ENCODE results near the gene DCAF11.

DCAF11 gene

DNA sequence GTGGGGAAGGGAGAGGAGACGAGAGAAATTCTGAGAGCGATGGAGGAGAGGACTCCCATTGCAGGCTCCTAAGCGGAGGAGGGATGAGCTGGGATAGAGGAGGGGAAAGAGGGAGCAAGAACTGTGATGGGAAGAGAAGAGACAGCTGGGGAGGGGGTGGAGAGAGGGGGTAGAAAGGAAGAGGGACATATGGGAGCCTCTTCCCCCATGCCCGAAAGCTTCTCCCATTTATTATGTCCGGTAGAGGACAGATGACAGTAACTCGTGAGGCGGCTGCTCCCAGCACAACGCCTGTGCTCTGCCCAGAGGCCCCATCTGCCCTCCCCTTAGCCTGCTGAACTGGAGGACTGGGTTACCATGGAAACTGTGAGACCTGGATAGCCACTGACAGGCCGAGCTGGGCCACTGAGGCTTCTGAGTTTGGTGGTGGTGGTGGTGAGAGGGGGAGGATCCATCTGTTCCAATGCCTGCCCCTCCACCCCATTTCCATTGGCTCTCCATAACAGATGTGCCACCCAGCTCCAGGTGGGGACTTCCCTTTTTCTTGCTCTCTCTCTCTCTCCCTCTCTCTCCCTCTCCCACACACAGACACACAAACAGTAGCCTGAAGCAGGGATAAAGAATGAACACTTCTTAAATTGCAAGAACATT is 35.0 kb upstream of the DCAF11 start:
- no peak for DNase-seq (ENCODE audit: low read depth, low spot score)

DNA sequence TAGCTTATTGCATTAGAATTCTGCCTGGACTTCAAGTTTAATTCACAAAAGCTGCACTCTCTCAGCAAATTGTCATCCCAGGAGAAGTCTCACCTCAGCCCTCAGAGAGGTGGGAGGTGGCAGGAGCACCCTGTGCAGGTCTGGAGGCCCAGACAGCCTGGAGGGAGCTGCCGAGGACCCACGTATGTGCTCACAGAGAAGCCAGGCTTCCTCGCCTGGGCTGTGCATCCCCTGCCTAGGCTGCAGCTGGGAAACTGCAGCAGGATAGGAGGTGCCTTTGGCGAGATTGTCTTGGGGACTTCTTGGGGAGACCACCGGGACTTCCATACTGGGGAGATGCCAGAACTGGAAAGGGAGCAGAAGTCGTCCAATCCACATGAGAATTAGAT is 34.4 kb upstream of the DCAF11 start:
- no peak for DNase-seq (ENCODE audit: low read depth, low spot score)

DNA sequence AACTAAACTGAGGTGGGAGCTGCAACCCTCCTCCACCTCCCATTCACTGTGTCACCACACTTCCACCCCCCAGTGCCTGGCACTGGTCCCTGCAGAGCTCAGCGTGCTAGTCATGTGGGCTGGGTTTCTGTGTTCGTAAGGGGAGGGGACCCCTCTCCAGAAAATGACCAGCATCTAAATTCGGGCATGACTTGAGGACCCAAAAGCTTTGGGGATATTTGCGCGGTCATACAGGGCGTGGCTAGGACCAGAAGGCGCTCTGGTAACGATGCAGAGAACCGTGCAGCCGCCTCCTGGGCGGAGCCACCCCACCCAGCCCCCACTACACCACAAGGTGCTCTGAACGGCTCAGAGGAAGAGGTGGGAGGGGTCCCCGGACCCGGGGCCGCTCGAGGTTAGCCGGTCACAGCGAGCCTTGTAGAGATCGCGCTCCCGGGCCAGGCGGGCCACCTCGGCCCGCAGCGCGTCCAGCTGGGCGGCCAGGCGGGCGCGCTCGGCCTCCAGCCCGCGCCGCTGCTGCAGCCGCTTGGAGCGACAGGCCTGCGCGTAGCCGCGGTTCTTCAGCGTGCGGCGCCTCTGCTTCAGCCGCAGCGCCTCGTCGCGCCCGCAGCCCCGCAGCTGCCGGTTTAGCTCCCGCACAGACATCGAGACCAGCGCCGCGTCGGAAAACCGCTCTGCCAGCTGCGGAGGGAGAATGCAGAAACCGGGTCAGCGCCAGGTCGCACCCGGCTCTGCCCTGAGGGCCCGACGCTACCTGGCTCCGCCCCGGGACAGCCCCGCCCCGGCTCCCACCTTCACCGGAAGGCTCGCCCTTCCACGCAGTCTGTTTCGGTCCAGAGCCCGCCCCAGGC is 33.5 kb upstream of the DCAF11 start:
- no peak for DNase-seq (ENCODE audit: low read depth, low spot score)

DNA sequence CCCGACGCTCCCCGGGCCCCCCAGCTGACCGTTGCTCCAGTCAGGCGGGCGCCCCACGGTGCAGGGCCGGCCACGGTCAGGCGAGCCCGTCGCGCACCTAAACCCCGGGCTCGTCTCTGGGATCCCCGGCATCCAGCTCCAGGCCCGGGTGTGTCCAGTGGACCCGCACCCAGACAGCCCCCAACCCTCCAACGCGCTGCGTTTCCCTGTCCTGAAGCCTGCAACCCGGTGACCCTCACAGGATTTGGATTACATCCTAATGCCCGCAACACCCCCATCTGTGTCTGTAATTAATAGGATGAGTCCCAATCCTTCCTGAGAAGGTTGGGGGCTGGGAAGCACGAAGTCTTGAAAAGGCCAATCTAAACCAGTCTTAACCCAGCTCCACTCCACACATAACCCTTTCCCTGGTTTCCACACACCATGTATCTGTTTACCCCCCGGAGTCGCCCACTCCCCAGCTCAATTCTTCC is 32.8 kb upstream of the DCAF11 start:
- DNase-seq (ENCODE audit: low read depth, low spot score) = no peak

DNA sequence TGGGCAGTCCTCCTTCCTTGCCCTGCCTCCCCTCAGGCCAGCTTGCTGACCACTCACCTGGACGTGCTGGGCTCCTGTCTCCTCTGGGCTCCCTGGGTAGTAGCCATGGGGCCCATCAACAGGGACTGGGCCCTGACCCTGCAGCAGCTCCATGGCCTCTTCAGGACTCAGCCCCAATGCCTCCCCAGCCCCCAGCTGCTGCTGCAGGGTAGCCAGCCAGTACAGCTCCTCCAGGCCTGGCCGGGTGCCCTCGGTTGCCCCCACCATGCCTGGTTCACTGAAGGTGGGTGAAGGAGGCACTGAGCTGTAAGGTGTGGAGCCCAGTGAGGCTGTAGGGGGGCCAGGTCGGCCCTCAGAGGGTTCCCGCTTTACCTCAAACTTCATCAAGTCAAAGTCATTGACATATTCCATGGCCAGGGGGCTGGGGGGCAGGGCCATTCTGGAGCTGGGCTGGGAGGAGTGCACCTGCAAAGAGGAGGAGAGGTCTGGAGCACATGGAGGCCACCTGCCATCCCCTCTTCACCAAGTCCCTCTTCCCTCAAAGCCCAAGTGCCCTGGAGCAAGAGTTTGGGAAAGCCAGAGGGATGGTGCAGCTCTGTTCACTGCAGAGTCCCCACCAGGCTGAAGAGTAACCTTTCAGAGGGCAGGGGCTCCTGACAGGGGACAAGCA is 32.0 kb upstream of the DCAF11 start:
- no peak for DNase-seq (ENCODE audit: low read depth, low spot score)

DNA sequence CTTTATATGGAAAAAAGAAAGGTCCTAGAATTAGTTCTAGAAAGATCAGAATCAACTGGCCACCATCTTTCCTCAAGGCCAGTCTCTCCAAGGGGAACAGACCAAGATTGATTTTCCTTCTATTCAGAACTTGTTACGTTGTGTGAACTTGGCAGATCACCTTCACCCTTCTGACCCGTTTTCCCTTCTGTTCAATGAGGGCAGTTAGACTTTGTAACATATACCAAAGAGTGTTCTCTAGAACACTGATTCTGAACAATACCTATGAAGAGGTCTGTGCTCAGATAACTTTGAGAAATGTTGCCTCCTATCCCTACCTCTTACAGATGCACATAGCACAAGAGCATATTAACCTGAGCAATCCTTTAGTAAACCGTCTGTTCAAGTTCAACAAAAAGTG is 31.1 kb upstream of the DCAF11 start:
- no peak for DNase-seq (ENCODE audit: low read depth, low spot score)

DNA sequence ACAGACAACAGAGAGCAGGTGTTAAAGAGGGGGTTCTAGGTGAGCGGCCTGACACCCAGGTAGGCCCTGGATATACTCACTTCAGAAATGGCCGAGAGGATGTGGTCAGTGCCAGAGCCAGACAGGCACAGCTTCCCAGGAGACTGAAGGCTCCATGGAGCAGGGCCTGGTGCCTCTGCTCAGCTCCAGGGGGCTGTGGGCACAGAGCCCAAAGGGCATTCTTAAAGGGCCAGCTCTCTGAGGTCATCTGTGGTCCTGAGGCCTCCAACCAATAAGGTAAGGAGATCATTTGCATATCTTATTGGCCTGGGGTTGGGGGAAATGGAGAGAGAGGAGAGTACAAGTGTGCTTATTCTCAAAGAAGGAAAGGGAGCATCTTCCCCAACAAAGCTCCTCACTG is 30.1 kb upstream of the DCAF11 start:
- DNase-seq (ENCODE audit: low read depth, low spot score) = no peak

DNA sequence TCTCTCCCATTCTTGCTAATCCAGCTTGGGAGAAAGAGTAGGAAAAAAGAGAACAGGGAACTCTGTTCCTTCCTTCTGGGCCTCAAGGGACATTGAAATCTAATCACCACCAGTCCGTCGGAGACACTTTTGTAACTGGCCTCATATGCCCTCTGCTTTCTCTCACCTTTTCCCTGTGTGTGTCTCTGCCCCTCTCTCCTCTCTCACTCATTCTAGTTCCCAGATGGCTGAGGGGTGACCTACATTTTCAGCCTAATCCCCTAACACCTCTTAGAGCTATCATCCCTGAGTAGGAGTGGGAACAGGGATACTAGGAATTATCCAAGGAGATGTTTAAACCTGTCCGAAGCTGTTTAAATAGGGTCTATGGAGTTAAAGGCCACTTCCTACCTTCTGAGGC is 29.4 kb upstream of the DCAF11 start:
- DNase-seq (ENCODE audit: low read depth, low spot score) = no peak

DNA sequence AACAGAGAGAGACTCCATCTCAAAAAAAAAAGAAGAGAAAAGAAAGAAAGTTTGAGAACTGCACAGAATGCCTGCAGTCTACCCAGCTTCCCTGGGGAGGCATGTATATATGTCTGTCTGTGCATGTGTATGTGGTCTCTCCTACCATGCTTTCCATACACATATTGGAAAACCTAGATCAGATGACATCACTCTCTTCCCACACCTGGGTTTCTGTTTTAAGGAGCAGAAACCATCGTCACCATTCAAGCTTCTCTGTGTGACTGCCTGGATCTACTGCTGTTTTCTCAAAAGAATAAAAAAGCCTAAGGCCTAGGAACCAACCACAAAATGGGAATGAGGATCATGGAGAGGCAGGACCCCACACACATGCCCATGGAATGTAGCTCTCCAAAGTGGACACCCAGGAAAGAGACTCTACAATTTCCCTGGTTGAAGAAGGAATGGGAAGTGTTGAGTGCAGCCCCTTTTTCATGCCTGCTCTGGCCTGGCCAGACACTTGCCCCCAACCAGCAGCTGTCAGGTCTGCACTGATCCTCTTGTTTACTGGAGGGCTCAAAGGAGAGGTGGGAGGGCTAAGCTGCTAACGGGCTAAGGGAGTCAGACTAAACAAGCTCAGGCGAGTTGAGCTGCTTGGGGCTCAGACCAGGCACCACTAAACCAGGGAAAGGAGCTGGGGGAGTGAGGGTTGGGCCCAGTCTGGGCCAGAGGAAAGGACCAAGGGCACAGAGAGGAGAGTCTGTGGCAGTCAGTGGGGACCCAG is 28.2 kb upstream of the DCAF11 start:
- no peak for DNase-seq (ENCODE audit: low read depth, low spot score)

DNA sequence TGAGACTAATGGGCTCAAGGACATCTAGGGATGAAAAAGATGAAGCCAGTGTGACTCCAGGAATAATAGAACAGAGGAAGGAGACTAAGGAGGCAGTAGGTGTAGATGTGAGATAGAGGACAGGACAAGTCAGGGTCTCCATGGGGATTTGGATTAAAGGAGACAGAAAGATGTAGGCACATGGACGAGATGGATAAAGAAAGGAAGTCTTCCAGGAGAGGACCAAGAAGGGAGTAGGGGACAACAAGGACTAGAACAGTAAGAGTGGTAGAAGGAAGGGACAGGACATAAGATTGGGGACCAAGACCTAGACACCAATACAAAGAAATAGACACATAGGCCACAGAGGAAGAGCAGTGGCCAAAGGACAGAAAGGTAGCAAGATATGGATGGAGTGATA is 27.6 kb upstream of the DCAF11 start:
- no peak for DNase-seq (ENCODE audit: low read depth, low spot score)

DNA sequence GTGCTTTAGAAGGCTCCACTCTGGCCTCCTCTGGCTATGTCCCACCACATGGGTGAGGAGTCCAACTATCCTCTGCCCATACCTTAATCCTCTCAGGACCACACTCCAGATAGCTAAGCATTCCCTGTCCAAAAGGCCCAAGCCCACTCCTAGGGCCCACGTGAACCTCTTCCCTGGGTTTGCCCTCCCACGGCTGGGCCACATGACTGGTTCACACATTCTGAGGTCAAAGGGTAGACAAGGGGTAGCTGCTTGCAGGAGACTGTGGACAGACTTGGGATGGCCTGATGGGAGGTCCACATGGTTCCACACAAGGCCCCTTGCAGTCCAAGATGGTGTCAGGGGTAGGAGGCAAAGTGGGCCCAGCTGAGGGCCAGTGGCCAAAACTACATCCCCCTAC is 26.5 kb upstream of the DCAF11 start:
- DNase-seq (ENCODE audit: low read depth, low spot score) = no peak

DNA sequence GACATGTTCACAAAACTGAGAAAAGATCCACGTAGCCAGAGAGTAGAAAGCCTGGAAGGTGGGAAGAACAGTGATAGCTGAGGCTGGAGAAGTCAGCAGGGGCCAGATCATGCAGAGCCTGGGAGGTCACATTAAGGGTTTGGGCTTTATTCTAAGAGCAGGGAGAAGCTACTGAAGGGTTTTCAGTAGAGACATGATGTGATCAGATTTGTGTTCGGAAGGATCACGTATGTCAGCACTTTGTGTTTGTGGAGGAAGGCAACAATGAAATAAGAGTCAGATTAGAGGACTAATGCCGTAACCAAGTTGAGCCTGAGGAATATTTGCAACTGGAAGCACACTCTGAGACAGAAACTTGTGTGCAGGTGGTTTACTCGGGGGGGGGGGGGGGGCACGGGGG is 24.7 kb upstream of the DCAF11 start:
- no peak for DNase-seq (ENCODE audit: low read depth, low spot score)

DNA sequence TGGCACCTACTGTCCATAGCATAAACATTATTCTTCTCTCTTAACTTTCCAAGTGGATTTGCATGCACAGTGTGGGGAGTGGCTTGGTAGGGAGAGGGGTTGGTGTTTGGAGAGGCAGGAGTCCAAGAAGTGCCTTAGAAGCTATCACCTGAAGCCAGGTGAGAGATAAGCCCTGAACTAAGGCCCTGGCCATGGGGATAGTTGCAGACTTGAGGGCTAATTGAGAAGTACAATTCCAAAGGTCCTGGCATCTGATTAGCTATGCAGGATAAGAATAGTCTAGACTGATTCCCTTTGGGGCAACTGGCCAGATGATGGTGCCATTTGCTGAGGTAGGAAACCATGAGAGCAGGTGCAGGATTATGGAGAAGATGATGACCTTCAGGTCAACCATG is 22.5 kb upstream of the DCAF11 start:
- DNase-seq (ENCODE audit: low read depth, low spot score) = no peak

DNA sequence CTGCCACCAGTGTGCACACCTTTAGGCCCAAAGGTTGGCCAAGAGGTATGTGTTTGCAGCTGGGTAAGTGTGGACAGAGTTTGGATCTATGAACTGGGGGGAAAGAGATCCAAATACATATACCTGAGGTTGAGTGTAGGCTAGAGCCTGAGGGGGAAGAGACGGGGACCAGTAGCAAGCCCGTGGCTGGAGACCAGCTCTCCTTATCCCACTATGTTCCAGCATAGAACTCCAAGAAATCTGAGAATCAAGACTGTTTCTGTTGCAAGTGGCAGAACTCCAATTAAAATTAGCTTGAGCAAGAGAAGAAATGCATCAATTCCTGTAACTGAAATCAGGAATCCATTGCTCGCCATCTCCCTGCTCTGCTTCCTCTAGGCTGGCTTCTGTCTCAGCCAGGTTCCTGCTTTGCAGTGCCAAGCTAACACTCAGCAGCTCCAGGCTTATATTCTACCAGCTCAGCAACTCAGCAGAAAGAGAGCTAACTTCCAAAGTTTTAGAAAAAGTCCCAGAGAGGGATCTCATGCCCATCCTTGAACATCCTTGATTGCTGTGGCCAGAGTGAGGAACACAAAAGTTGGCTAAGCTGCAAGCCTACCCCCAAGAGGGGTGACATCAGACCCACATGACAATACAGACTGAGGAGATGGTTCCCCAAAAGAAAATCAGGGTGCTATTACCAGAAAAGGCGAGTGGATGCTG is 21.9 kb upstream of the DCAF11 start:
- DNase-seq (ENCODE audit: low read depth, low spot score) = no peak

DNA sequence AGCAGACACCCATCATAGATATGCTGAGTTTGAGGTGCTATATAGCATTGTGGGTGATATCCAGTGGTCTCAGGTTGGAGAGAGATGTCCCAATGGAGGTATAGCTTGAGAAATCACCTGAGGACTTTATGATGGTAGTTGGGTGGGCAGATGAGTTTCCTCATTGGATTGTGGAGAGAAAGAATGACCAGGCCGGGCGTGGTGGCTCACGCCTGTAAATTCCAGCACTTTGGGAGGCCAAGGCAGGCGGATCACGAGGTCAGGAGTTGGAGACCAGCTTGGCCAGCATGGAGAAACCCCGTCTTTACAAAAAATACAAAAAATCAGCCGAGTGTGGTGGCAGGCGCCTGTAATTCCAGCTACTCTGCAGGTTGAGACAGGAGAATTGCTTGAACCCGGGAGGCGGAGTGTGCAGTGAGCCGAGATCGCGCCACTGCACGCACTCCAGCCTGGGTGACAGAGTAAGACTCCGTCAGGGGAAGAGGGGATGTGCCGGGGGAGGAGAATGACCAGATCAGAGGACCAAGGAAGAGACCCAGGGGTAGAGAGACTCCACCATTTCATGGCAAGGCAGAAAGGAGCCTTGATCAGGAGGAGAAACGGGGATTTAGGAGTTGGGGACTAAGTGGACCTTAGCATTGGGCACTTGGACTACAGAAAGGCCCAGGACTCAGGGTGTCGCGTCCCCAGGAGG is 21.2 kb upstream of the DCAF11 start:
- DNase-seq (ENCODE audit: low read depth, low spot score) = no peak

DNA sequence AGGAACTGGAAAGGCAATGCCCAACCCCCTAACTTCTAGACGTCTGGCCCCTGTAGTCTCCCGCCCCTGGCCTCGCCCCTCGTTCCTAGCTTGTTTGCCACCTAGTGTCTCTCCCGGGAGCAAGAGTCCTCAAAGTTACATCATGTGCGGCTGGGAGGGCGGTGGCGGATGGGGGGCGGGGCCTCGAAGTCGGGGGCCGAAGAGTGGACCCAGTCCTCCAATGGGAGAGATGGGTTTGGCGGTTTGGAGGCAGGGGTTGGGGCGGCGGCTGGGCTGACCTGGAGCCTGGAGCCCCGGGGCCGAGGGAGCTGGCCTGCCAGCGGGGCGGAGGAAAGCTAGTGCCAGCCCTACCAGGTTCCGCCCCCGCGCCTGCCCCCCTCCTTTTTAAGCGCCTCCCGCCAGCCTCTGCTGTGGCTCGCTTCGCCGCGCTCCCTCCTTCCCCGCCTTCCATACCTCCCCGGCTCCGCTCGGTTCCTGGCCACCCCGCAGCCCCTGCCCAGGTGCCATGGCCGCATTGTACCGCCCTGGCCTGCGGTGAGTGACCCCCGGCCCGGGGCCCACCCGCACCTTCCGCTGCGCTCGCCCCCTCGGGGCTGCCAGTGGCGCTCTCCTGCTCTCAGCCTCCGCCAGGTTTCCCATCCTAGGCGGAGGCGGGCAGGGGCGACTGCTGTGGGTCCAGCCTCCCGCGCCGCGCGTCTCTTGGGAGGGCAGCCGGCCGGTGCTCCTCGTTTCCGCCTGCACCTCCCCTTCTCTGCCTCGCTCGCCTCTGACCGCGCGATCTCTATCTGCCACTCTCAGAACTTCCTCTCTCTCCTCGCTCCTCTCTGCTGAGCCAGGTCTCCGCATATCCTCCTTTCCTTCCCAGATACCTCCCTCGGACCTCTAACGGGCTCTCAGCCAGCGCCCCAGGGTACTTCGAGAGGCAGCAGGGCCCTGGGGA is 20.4 kb upstream of the DCAF11 start, which contains the start of gene PCK2:
TSS of gene PCK2 (plus strand) at position 411 of the 940 bp plus-strand sequence. CDS start at position 506, 95 bp downstream.
- DNase-seq (ENCODE audit: low read depth, low spot score) = no peak

DNA sequence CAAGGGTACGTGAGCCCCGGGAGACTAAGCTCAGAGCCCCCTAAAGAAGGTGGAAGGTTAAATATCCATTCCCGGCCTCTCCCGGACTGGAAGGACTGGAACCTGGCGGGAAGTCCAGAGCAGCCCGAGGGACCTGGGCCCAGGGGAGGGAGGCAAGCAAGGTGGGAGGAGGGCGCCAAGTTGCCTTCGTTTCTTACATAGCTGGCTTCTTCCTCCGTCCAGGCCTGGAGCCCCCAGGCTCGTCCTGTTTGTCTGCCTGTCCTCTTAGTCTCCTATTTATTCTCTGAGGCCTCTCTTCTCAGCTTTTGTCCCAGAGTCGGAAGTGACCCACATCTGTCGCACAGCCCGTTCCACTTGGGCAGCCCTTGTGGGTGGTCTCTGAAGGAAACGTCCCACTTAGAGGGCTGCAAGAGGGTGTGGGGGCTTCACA is 19.7 kb upstream of the DCAF11 start:
- no peak for DNase-seq (ENCODE audit: low read depth, low spot score)

DNA sequence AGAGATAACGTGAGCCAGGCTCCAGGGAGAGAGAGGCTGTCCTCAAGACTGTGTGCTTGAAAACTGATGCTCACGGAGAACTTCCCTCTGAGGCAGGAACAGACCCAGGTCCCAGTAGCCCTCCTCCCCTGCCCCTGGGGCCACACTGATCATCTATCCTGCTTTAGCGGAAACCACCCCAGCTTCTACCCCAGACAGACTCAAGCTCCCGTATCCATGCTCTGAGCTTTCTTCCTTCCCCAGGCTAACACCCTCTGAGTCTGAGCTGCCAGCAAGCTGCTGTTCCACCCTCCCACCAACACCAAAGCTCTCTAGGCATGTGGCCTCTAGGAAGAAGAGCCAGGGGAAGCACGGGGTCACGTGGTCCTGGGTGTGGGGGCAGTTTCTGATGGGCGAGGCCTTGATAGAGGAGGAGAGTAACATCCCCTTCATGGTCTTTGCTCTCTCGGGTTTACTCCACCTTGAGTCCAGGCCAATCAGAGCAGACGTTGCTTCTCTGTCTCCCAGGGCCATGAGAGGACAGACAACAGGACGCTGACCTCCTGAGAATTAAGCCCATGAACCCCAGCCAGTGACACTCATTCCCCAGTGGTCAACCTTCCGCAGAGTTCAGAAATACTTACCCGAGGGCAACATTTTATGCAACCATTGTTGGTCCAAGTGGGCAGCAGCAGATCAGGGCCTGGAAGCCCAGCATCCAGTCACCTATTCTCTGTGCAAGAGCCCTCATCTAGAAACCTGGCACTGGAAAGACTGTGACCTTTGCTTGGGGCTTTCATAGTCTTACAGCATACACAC is 19.1 kb upstream of the DCAF11 start:
- DNase-seq (ENCODE audit: low read depth, low spot score) = no peak

All from brain pericyte (primary cell).